ENCODE measurements around the gene FZR1.
A peak's percentile ranks its signal among the peaks of the same experiment; 100 is the strongest.
"Not testable (repeated sequence)": the region's sequence is repeated elsewhere in the genome, so short reads cannot be mapped to it uniquely, and the experiment has no call there.

The FZR1 gene

GRCh38 chr19:3497757-3498520 lies 8.2 kb upstream of the FZR1 start:
- H3K9me3 ChIP-seq (ENCODE audit: control insufficient read depth, insufficient read depth, low read length) = no peaks in the 10 kb centered on the region
- no peaks in the 10 kb centered on the region for H3K4me1 ChIP-seq (ENCODE audit: insufficient read depth, low read length)
- no peaks in the 10 kb centered on the region; the same call in none of the 2 replicates for H3K36me3 ChIP-seq (ENCODE audit: insufficient read depth, low read length)
- H3K9ac ChIP-seq (ENCODE audit: low read depth, low read length) = no peak overlapping the region

DNA sequence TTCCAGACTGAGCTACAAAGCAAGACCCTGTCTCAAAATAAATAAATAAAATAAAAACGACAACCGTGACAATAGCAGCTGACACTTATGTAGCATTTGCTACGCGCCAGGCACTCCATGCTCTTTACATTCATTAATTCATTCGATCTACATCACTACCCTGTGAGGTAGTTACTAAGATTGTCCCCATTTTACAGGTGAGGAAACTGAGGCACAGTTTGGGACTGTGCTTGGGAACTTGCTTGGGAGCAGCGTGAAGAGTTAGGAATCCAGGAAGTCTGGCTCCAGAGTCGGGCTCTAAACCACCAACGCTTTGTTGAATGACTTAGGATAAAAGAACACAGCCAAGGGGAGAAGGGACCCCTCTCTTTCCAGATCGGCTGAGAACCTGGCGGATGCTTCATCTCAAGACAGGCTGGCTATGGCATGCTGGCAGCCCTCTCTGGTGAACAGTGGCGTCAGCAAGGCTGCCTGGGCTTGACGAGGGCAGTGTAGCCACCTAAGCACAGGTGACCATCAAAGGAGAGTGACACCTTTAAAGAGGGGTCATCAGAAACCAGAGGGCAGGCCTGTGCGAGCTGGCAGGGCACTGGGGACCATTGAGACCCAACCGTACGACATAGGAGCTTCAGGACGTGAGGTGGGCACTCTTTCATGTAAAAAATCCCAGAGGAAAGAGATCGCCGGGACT lies 6.2 kb upstream of the FZR1 start:
- Histone ChIP-seq H3K4me1 (ENCODE audit: insufficient read depth, low read length) (no peaks in the 10 kb centered on the region), H3K9ac (ENCODE audit: low read depth, low read length) (peak overlapping the region; percentile 67), H3K9me3 (ENCODE audit: control insufficient read depth, insufficient read depth, low read length) (no peaks in the 10 kb centered on the region), H3K36me3 (ENCODE audit: insufficient read depth, low read length) (no peaks in the 10 kb centered on the region; the same call in 1 of the 2 replicates)

- Histone ChIP-seq H3K9me3 (ENCODE audit: control insufficient read depth, insufficient read depth, low read length) (no peaks in the 10 kb centered on the region), H3K9ac (ENCODE audit: low read depth, low read length) (peak within 1 kb of the TSS; percentile 67), H3K36me3 (ENCODE audit: insufficient read depth, low read length) (no peaks in the 10 kb centered on the region; the same call in 1 of the 2 replicates), H3K4me1 (ENCODE audit: insufficient read depth, low read length) (no peaks in the 10 kb centered on the region)
Observed at GRCh38 chr19:3500429-3501101, 5.5 kb upstream of the FZR1 start, which contains the start of gene DOHH. DOHH (minus strand) TSS chr19:3500674; CDS start chr19:3496814, 3,860 bp downstream.

- Histone ChIP-seq H3K4me1 (ENCODE audit: insufficient read depth, low read length) (no peaks in the 10 kb centered on the region), H3K9me3 (ENCODE audit: control insufficient read depth, insufficient read depth, low read length) (no peaks in the 10 kb centered on the region), H3K36me3 (ENCODE audit: insufficient read depth, low read length) (no peaks in the 10 kb centered on the region), H3K9ac (ENCODE audit: low read depth, low read length) (no peak overlapping the region)
Observed at GRCh38 chr19:3501780-3502179, 4.3 kb upstream of the FZR1 start.

DNA sequence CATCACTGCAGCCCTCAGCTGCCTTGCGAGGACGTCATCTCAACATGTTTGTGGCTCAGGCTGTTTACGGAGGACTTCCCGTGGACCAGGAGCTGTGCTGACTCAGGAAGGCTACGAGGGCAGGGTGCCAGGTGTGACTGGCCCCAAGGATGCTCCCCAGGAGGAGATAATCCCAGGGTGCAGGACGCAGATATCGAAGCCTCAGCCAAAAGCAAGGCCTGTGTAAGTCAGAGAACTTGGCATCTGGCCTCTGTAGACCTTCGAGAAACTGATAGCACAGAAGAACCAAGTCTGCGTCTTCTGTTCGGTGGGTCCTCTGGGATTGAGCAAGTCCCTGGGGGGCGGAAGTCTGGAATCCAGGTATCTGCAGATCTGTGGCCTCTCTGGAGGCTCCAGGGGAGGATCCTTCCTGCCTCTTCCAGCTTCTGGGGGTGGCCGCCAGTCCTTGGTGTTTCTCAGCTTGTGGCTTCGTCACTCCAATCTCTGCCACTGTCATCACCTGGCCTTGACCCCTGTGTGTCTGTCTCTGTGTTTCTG lies 3.0 kb upstream of the FZR1 start:
- H3K9me3 ChIP-seq (ENCODE audit: control insufficient read depth, insufficient read depth, low read length) = no peaks in the 10 kb centered on the region
- no peaks in the 10 kb centered on the region for H3K36me3 ChIP-seq (ENCODE audit: insufficient read depth, low read length)
- no peak overlapping the region for H3K9ac ChIP-seq (ENCODE audit: low read depth, low read length)
- no peaks in the 10 kb centered on the region for H3K4me1 ChIP-seq (ENCODE audit: insufficient read depth, low read length)

- Histone ChIP-seq H3K4me1 (ENCODE audit: insufficient read depth, low read length) (no peaks in the 10 kb centered on the region; the same call in 1 of the 2 replicates), H3K9ac (ENCODE audit: low read depth, low read length) (no peak overlapping the region), H3K36me3 (ENCODE audit: insufficient read depth, low read length) (no peaks in the 10 kb centered on the region), H3K9me3 (ENCODE audit: control insufficient read depth, insufficient read depth, low read length) (no peaks in the 10 kb centered on the region)
Observed at GRCh38 chr19:3504735-3505134, 1.4 kb upstream of the FZR1 start.

DNA sequence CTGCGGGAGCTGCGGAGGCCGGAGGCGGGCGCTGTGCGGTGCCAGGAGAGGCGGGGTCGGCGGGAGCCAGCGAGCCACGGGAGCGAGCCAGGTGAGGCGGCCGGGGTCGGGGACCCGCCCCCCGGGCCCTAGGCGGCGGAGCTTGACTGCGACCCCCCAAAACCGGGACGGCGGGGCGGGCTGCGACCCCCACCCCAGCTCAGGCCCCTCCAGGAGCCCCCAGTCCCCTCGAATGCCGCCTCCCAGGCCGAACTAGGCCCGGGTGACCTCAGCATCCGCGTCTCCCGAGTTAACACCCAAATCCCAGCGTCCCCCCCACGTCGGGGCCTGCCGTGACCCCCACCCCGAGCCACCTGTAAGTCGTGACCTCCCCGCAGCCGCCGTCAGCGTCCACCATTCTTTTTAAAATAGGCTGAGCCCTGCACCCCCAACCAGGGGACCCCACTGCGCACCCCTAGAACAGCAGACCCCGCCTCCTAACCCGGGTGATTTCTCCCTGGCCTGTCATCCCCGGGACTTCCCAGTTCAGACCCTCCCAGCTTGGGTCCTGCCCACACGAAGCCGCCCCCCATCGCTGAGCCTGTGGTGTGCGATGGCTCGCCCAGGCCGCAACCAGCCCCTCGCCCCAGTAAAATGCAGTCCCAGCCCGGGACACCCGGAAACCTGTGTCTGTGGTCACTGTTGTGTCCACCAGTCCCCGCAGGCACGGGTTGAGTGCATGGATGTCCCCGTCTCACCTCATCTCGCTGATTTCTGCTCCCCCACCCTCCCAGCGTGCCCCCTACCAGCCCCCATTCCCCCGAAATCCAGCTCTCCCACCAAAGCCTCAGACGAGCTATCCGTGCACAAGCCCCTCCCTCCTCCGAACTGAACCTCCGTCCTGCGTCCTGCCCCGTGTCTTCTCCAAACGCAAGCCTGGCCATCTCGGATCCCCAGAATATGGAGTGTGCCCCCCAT lies 551 bp downstream of the FZR1 start:
- H3K4me1 ChIP-seq (ENCODE audit: insufficient read depth, low read length) = no peaks in the 10 kb centered on the region; the same call in 1 of the 2 replicates
- no peaks in the 10 kb centered on the region for H3K9me3 ChIP-seq (ENCODE audit: control insufficient read depth, insufficient read depth, low read length)
- H3K9ac ChIP-seq (ENCODE audit: low read depth, low read length) = peak overlapping the region; percentile 59
- no peaks in the 10 kb centered on the region for H3K36me3 ChIP-seq (ENCODE audit: insufficient read depth, low read length)

GRCh38 chr19:3507371-3508120 lies 1.4 kb downstream of the FZR1 start:
- Histone ChIP-seq H3K36me3 (ENCODE audit: insufficient read depth, low read length) (no peaks in the 10 kb centered on the region), H3K9me3 (ENCODE audit: control insufficient read depth, insufficient read depth, low read length) (no peaks in the 10 kb centered on the region), H3K9ac (ENCODE audit: low read depth, low read length) (peak overlapping the region; percentile 59), H3K4me1 (ENCODE audit: insufficient read depth, low read length) (no peaks in the 10 kb centered on the region; the same call in 1 of the 2 replicates)

- not testable (repeated sequence) for H3K4me1 ChIP-seq (ENCODE audit: insufficient read depth, low read length); H3K9me3 ChIP-seq (ENCODE audit: control insufficient read depth, insufficient read depth, low read length); H3K9ac ChIP-seq (ENCODE audit: low read depth, low read length); H3K36me3 ChIP-seq (ENCODE audit: insufficient read depth, low read length)
Observed at GRCh38 chr19:3508121-3508661, 2.1 kb downstream of the FZR1 start.

GRCh38 chr19:3508771-3509535 lies 2.8 kb downstream of the FZR1 start:
- H3K9ac ChIP-seq (ENCODE audit: low read depth, low read length) = no peak overlapping the region
- no peaks in the 10 kb centered on the region; the same call in 1 of the 2 replicates for H3K4me1 ChIP-seq (ENCODE audit: insufficient read depth, low read length)
- H3K36me3 ChIP-seq (ENCODE audit: insufficient read depth, low read length) = no peaks in the 10 kb centered on the region
- H3K9me3 ChIP-seq (ENCODE audit: control insufficient read depth, insufficient read depth, low read length) = no peaks in the 10 kb centered on the region

DNA sequence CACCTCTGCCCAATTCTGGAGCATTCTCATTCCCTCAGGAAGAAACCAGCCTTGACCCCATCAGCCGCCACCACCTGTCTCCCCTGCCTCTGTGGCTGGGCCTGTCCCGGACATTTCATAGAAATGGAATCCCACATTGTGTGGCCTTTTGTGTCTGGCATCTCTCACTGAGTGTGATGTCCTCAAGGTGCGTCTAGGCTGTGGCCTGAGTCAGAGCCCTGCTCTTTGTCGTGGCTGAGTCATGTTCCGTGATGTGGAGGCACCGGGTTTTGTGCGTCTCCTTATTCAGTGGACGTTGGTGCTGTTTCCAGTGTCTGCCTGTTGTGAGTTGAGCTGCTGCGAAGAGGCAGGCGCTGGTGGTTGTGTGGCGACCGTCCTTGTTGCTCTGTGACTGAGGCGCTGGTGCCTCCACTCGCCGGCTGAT lies 3.5 kb downstream of the FZR1 start:
- Histone ChIP-seq H3K9me3 (ENCODE audit: control insufficient read depth, insufficient read depth, low read length) (no peaks in the 10 kb centered on the region), H3K36me3 (ENCODE audit: insufficient read depth, low read length) (no peaks in the 10 kb centered on the region), H3K9ac (ENCODE audit: low read depth, low read length) (no peak overlapping the region), H3K4me1 (ENCODE audit: insufficient read depth, low read length) (peaks cover under 1% of the 10 kb centered on the region; the same call in 1 of the 2 replicates)

DNA sequence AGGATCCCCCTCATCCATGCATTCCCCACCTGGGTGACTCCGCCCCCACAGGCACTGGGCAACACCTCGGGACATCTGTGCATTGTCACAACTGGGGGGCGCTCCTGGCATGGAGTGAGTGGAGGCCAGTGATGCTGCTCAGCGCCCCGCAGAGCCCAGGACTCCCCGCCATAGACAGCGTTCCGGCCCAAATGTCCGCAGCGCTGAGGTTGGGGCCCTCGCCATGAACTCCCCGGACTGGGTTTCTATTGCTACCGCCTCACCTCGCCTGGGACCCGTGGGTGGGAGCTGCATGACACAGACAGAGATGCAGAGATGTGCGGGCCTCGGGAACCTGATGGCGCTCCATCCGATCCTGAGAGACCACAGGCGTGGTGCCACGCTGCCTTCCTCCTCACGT lies 4.6 kb downstream of the FZR1 start:
- no peaks in the 10 kb centered on the region for H3K9me3 ChIP-seq (ENCODE audit: control insufficient read depth, insufficient read depth, low read length)
- H3K4me1 ChIP-seq (ENCODE audit: insufficient read depth, low read length) = peaks cover 7% of the 10 kb centered on the region; the same call in 1 of the 2 replicates
- no peak overlapping the region for H3K9ac ChIP-seq (ENCODE audit: low read depth, low read length)
- H3K36me3 ChIP-seq (ENCODE audit: insufficient read depth, low read length) = no peaks in the 10 kb centered on the region

Measured in ES-I3 (cell line).